T-cell (primary cell): ENCODE results near the gene ZNF423. TPM values are rescaled to one million over a fixed set of nuclear protein-coding genes. Genes with fewer than 3 reads are reported as not detected.

ENCODE experiments used
- ATAC-seq, 4 experiments: fragments of 200-7000 bp in 3 of 4; fragments of 150-1000 bp in 1 of 4; cut with Tn5 transposase; replicated peaks in 1 of 4; 1 replicate in 3 of 4; 2 replicates in 1 of 4; pipeline ENCODE4 v1.10.0; 2021; ENCODE audit warnings: moderate library complexity in 3 of 4, mild to moderate bottlenecking in 2 of 4, moderate number of reproducible peaks in 1 of 4
- CTCF ChIA-PET, 2 donors: fragments of 300-600 bp; sonication (Branson Sonifier 250); formaldehyde crosslinking; loops; one replicate each; lab custom pipeline; 2022; ENCODE audit warnings: antibody characterized with exemption in 2 of 2; lab: Charles Lee
- POLR2A ChIA-PET, 2 donors: fragments of 300-600 bp; sonication (Branson Sonifier 250); formaldehyde crosslinking; loops; one replicate each; lab custom pipeline; 2022; ENCODE audit warnings: antibody characterized with exemption in 2 of 2; lab: Charles Lee
- DNase-seq, 35 experiments: peaks; one replicate each; pipeline versions ENCODE4 v3.0.0 to v3.0.0-alpha.2; 2013 to 2023
- H3K27ac ChIP-seq: one replicate; pipeline ENCODE4 v1.5.1; 2013; ENCODE audit warnings: low read length
- H3K27me3 ChIP-seq, 2 experiments: replicated peaks in 1 of 2; 1 replicate in 1 of 2; 2 replicates in 1 of 2; pipeline versions ENCODE4 v1.6.1 to v1.7.0; 2013; ENCODE audit warnings: low read length in 1 of 2, mixed read lengths in 1 of 2; ENCODE audit not compliant: control insufficient read depth in 2 of 2, insufficient read depth in 2 of 2; ENCODE audit errors: extremely low read depth in 1 of 2
- H3K36me3 ChIP-seq, 2 donors: 1 replicate in 1 of 2; 2 replicates in 1 of 2; pipeline versions ENCODE4 v1.6.1 to v1.7.0; 2013; ENCODE audit warnings: low read length in 1 of 2; ENCODE audit not compliant: control insufficient read depth in 2 of 2, insufficient read depth in 1 of 2; ENCODE audit errors: extremely low read depth in 1 of 2
- H3K4me1 ChIP-seq, 2 experiments: 1 replicate in 1 of 2; 2 replicates in 1 of 2; pipeline versions ENCODE4 v1.6.1 to v1.7.0; 2013; ENCODE audit warnings: low read length in 2 of 2, mixed read lengths in 1 of 2; ENCODE audit not compliant: insufficient read depth in 2 of 2, control insufficient read depth in 1 of 2; ENCODE audit errors: extremely low read depth in 1 of 2
- H3K4me3 ChIP-seq, 2 donors: 1 replicate in 1 of 2; 2 replicates in 1 of 2; pipeline versions ENCODE4 v1.5.1 to v1.7.0; 2013; ENCODE audit warnings: mild to moderate bottlenecking in 2 of 2, low read length in 1 of 2, moderate library complexity in 1 of 2; ENCODE audit not compliant: control insufficient read depth in 1 of 2; ENCODE audit errors: extremely low read depth in 1 of 2
- H3K9me3 ChIP-seq: 2 replicates; pipeline ENCODE4 v1.7.0; 2013
- H3K27ac Mint-ChIP-seq, 2 donors: one replicate each; pipeline ENCODE4 v1.8.0; 2020 to 2021; ENCODE audit warnings: mild to moderate bottlenecking in 2 of 2, mixed read lengths in 2 of 2
- H3K27me3 Mint-ChIP-seq, 2 donors: one replicate each; pipeline ENCODE4 v1.8.0; 2021 to 2022; ENCODE audit warnings: mixed read lengths in 2 of 2
- H3K36me3 Mint-ChIP-seq: one replicate; pipeline ENCODE4 v1.8.0; 2021; ENCODE audit warnings: mixed read lengths
- H3K4me1 Mint-ChIP-seq, 3 donors: one replicate each; pipeline ENCODE4 v1.8.0; 2020 to 2022; ENCODE audit warnings: mixed read lengths in 3 of 3, mild to moderate bottlenecking in 1 of 3
- H3K4me3 Mint-ChIP-seq, 3 donors: one replicate each; pipeline ENCODE4 v1.8.0; 2020 to 2022; ENCODE audit warnings: mild to moderate bottlenecking in 3 of 3, mixed read lengths in 3 of 3, moderate library complexity in 3 of 3
- H3K9me3 Mint-ChIP-seq, 3 donors: one replicate each; pipeline ENCODE4 v1.8.0; 2020 to 2022; ENCODE audit warnings: mixed read lengths in 3 of 3
- WGBS: methylation state at CpG from one replicate; pipeline ENCODE4 v1.1.5; 2013; ENCODE audit warnings: missing lambda C conversion rate; ENCODE audit not compliant: insufficient coverage; 5-methylcytosine and 5-hydroxymethylcytosine counted together
- total RNA-seq, 35 experiments: library from RNA in 6 of 35; stranded (reverse) in 6 of 35; fragments of 120-200 nt in 1 of 35; gene quantifications; one replicate each; pipeline versions ENCODE4 v1.2.1 to v1.2.4 and lab custom pipeline; 2013 to 2026

Gene ZNF423
- total RNA-seq, 5 donors from 2014 or later (not counting 1 experiment from before 2014, with no cell fraction given), result 0.07 to 0.12 TPM; not detected in 3

GRCh38 chr16:49603956-49604355 lies 252.0 kb downstream of the ZNF423 start:
- H3K4me3 Mint-ChIP-seq, result no peak overlapping the region
- no peak overlapping the region for H3K27ac ChIP-seq
- no peak overlapping the region for H3K4me3 ChIP-seq
- H3K9me3 Mint-ChIP-seq, result no peaks in the 10 kb centered on the region
- ChIA-PET POLR2A (no interaction called here), CTCF (no interaction called here)
- no peaks in the 10 kb centered on the region for H3K9me3 ChIP-seq
- no peak overlapping the region for H3K27ac Mint-ChIP-seq
- peaks cover 21 to 34% of the 10 kb centered on the region in 2 donors for H3K27me3 Mint-ChIP-seq
- no peaks in the 10 kb centered on the region for H3K36me3 ChIP-seq
- peaks cover 0 to 2% of the 10 kb centered on the region in 2 experiments for H3K4me1 ChIP-seq
- no peak for DNase-seq
- H3K4me1 Mint-ChIP-seq, result peaks cover 0 to 7% (median 0%) of the 10 kb centered on the region in 3 donors
- peaks cover 0 to 46% of the 10 kb centered on the region in 2 experiments for H3K27me3 ChIP-seq
- WGBS, result 87% methylated on average over 9 of the region's 9 CpGs
- no peak for ATAC-seq
- H3K36me3 Mint-ChIP-seq, result no peaks in the 10 kb centered on the region

- 83% methylated on average over 1 of the region's 9 CpGs for WGBS
These were observed 253.0 kb downstream of the ZNF423 start for GRCh38 chr16:49602976-49603310.

GRCh38 chr16:49602201-49602975 lies 253.5 kb downstream of the ZNF423 start:
- ChIA-PET CTCF (interaction anchor here in 1 of 2 donors (0.9 kb wide), 1 partner anchor 10 kb away, joined by 5 read pairs; no protein-coding TSS in a partner anchor), POLR2A (no interaction called here)
- peaks cover 0 to 2% of the 10 kb centered on the region in 2 experiments for H3K4me1 ChIP-seq
- no peaks in the 10 kb centered on the region for H3K36me3 ChIP-seq
- no peak overlapping the region for H3K27ac ChIP-seq
- Mint-ChIP-seq H3K9me3 (no peaks in the 10 kb centered on the region), H3K36me3 (no peaks in the 10 kb centered on the region), H3K27me3 (peaks cover 10 to 20% of the 10 kb centered on the region in 2 donors), H3K27ac (no peak overlapping the region), H3K4me1 (peaks cover 0 to 7% (median 0%) of the 10 kb centered on the region in 3 donors), H3K4me3 (no peak overlapping the region)
- H3K9me3 ChIP-seq, result no peaks in the 10 kb centered on the region
- ATAC-seq (no peak), DNase-seq (no peak)
- WGBS, result 88% methylated on average over 16 of the region's 22 CpGs
- no peak overlapping the region for H3K4me3 ChIP-seq
- peaks cover 0 to 36% of the 10 kb centered on the region in 2 experiments for H3K27me3 ChIP-seq

More at GRCh38 chr16:49602976-49603310, 253.0 kb downstream of the ZNF423 start:
- H3K9me3 ChIP-seq, result no peaks in the 10 kb centered on the region
- Mint-ChIP-seq H3K27ac (no peak overlapping the region), H3K4me1 (peaks cover 0 to 7% (median 0%) of the 10 kb centered on the region in 3 donors), H3K4me3 (no peak overlapping the region), H3K36me3 (no peaks in the 10 kb centered on the region), H3K27me3 (peaks cover 14 to 25% of the 10 kb centered on the region in 2 donors), H3K9me3 (no peaks in the 10 kb centered on the region)
- ATAC-seq (no peak), DNase-seq (no peak)
- no peak overlapping the region for H3K4me3 ChIP-seq
- H3K27ac ChIP-seq, result no peak overlapping the region
- no peaks in the 10 kb centered on the region for H3K36me3 ChIP-seq
- H3K27me3 ChIP-seq, result peaks cover 0 to 40% of the 10 kb centered on the region in 2 experiments
- peaks cover 0 to 2% of the 10 kb centered on the region in 2 experiments for H3K4me1 ChIP-seq
- CTCF ChIA-PET, result no interaction called here
- POLR2A ChIA-PET, result no interaction called here

GRCh38 chr16:49601576-49601975 lies 254.3 kb downstream of the ZNF423 start:
- H3K27ac ChIP-seq, result no peak overlapping the region
- Mint-ChIP-seq H3K27me3 (peaks cover 10 to 18% of the 10 kb centered on the region in 2 donors), H3K27ac (no peak overlapping the region), H3K4me3 (no peak overlapping the region), H3K4me1 (peaks cover 0 to 7% (median 0%) of the 10 kb centered on the region in 3 donors), H3K9me3 (no peaks in the 10 kb centered on the region), H3K36me3 (no peaks in the 10 kb centered on the region)
- peaks cover 4 to 5% of the 10 kb centered on the region in 2 experiments for H3K4me1 ChIP-seq
- no peaks in the 10 kb centered on the region for H3K9me3 ChIP-seq
- no peak for ATAC-seq
- ChIA-PET CTCF (interaction anchor here in 1 of 2 donors (0.6 to 0.9 kb wide), 2 partner anchors 9 to 1362 kb away, joined by 5 to 6 read pairs; no protein-coding TSS in a partner anchor), POLR2A (no interaction called here)
- H3K4me3 ChIP-seq, result no peak overlapping the region
- H3K36me3 ChIP-seq, result no peaks in the 10 kb centered on the region
- 71% methylated on average over 4 of the region's 6 CpGs for WGBS
- no peak for DNase-seq
- H3K27me3 ChIP-seq, result peaks cover 0 to 37% of the 10 kb centered on the region in 2 experiments

- H3K4me3 Mint-ChIP-seq, result no peak overlapping the region
- H3K27me3 ChIP-seq, result peaks cover 0 to 33% of the 10 kb centered on the region in 2 experiments
- H3K4me3 ChIP-seq, result no peak overlapping the region
- no peak for ATAC-seq
- no peaks in the 10 kb centered on the region for H3K36me3 Mint-ChIP-seq
- DNase-seq, result no peak
- peaks cover 4 to 11% (median 4%) of the 10 kb centered on the region in 3 donors for H3K4me1 Mint-ChIP-seq
- WGBS, result 100% methylated on average over 2 of the region's 8 CpGs
- ChIA-PET CTCF (no interaction called here), POLR2A (no interaction called here)
- H3K9me3 ChIP-seq, result no peaks in the 10 kb centered on the region
- H3K27ac ChIP-seq, result no peak overlapping the region
- no peaks in the 10 kb centered on the region for H3K9me3 Mint-ChIP-seq
- H3K27me3 Mint-ChIP-seq, result peaks cover 6 to 17% of the 10 kb centered on the region in 2 donors
- peaks cover 5 to 7% of the 10 kb centered on the region in 2 experiments for H3K4me1 ChIP-seq
- no peaks in the 10 kb centered on the region for H3K36me3 ChIP-seq
- H3K27ac Mint-ChIP-seq, result no peak overlapping the region
These were observed 254.9 kb downstream of the ZNF423 start for GRCh38 chr16:49600976-49601375.

GRCh38 chr16:49600536-49600935 lies 255.4 kb downstream of the ZNF423 start:
- Histone ChIP-seq H3K36me3 (no peaks in the 10 kb centered on the region), H3K4me3 (no peak overlapping the region), H3K9me3 (no peaks in the 10 kb centered on the region), H3K27me3 (peaks cover 0 to 29% of the 10 kb centered on the region in 2 experiments), H3K27ac (no peak overlapping the region), H3K4me1 (peaks cover 5 to 10% of the 10 kb centered on the region in 2 experiments)
- ATAC-seq, result no peak
- ChIA-PET CTCF (no interaction called here), POLR2A (no interaction called here)
- WGBS, result 86% methylated on average over 15 of the region's 23 CpGs
- Mint-ChIP-seq H3K27ac (no peak overlapping the region), H3K4me1 (peaks cover 6 to 15% (median 6%) of the 10 kb centered on the region in 3 donors), H3K9me3 (no peaks in the 10 kb centered on the region), H3K36me3 (no peaks in the 10 kb centered on the region), H3K4me3 (no peak overlapping the region), H3K27me3 (peaks cover 4 to 15% of the 10 kb centered on the region in 2 donors)
- DNase-seq, result no peak
